Activated CD4-positive, alpha-beta T cell treated with anti-CD3 and anti-CD28 coated beads, Interleukin-2, amount 50 U/mL, for 16 hours (primary cell): Measurements from ENCODE around the gene VPS41.

Source experiments
- DNase-seq: peaks from one replicate; pipeline ENCODE4 v3.0.0-alpha.2; 2020

VPS41 gene

DNA sequence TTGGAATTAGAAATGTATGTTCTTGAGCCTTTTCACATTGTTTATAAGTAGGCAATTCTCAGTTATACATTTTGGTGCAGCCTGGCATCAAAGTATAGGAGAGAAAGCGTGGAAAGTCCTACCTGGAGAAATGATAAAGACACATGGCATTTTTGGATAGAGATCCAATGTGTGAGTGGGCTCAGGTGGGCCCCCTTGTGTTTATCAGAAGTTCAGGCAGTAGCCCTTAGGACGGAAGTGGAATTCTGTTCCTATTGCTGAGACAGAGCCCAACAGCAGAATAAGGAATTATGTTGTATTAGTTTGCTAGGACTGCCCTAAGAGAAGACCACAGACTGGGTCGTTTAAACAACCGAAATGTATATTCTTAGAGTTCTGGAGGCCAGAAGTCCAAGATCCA, 192.6 kb downstream of the VPS41 start:
- no peak for DNase-seq

DNA sequence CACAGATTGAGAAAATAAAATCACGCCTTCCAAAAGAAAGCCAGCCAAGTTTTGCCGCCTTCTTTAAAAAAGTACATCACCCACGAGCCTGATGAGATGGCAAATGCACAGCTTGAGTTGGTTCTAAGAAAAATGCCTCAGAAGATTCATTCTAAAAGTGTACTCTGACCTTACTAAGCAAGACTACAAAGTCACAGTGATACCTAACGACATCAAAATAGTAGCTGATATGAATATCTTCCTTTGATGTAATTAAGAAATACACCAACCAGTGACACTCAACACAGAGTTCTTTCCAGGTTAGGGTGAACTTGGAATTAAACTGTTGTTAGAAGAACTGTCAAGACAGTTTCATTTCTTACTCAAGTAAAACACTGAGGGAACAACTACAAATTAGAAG, 199.9 kb downstream of the VPS41 start:
- DNase-seq = peak; percentile 37

DNA sequence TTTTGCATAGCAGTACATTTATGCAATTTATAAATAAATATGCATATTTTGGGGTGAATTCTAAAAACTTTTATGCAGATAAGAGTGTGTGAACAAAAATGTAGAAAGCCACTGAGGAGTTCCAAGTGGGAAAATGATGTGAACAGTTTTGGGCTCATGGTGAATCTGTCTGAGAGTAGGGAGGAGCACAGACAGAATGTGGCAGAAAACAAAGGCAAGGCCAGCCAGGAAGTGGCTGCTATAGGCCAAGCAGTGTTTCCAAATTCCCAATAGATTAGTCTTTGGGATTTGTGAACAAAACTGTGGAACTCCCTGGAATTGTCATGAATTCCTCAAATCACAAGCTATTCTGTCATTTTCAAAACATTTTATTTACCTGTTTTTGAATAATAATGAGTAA, 204.2 kb downstream of the VPS41 start:
- DNase-seq = no peak

DNA sequence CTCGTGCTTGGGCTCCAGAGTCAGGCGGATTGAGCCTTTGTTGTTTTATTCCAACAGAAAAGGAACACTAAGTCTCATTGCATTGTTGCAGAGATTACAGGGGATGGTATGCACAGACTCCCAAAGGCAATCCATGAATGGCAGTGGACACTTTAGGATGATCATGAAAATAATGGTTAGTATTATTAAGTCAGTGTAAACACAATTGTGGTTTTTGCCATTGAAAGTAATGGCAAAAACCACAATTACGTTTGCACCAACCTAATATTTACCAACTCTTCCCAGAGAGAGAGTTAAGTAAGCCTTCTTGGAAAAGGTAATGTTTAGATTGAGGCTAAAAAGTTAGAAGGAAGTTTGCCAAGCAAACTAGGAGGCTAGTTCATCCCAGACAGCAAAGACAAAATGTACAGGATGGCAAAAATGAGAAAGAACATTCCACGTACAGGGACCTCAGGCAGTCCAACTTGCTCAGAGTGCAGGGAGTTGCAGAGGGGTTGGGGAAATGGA, 204.9 kb downstream of the VPS41 start:
- no peak for DNase-seq

DNA sequence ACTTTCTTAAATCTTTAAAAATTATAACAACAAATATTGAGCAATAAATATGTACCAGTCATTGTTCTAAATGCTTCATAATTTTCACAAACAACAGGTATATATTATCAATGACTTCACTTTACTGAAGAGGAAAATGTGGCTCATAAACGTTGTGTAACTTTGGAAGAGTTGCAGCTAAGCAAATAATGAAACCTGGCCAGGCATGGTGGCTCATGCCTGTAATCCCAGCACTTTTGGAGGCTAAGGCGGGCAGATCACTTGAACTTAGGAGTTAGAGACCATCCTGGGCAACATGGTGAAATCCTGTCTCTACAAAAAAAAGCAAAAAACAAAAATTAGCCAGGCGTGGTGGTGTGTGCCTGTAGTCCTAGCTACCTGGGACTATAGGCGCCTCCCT, 205.9 kb downstream of the VPS41 start:
- DNase-seq = no peak

DNA sequence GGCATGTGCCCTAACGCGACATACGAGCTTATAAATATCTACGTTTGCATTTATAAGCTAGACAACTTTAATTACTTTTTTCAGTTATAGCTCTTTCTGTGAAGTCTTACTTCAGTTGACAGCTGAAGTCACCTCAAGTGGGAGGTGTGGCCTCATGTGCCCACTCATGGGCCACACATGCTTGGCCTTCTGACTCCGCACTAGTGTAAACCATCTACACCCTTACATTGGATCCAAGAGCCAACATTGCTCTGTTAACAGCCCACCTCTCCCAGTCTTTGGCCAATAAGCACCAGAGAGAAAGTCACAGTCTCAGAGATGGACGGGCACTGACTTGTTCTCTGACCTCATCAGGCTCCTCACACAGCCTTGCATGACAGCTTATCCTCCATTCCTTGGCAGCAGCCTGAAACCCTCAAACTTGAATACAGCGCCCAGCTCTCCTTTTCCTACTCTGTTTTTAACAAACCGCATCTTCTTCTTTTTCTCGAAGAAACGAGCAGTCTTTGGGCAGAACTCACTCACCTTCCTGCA, 206.9 kb downstream of the VPS41 start:
- DNase-seq = no peak

DNA sequence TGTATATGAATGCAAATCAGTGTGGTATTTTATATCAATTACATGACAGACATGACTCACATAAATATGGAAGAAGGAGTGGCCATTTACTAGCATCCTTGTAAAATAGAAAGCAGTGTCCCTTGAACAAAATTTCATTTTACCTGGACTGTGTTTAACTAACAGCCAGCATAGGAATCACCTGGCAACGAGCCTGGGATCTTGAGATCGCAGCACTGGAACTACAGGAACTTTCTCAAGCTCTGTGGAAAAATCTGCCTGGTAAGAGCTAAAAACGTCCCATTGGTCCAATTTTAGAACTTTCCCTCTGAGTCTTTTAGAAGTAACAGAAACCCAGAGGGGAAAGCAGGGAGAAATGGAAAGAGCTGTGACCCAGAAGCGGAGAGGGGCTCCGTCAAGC, 208.9 kb downstream of the VPS41 start:
- DNase-seq = no peak

DNA sequence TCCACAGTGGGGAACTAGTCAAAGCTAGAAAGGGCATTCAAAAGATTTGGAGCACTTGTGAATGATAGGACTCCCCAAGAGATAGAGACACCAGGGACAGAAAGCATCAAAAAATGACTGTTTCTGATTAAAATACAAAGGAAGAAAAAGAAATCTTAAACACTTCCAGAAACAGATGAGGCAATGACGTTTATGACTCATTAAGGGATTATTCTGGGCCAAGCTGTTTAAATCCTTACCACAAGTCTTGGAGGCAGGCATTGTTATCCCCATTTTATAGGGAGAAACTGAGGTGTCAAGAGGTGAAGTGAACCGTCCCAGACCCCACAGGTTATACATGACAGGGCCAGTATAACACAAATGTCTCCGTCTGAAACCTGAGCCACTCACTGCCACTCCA, 209.5 kb downstream of the VPS41 start:
- no peak for DNase-seq

DNA sequence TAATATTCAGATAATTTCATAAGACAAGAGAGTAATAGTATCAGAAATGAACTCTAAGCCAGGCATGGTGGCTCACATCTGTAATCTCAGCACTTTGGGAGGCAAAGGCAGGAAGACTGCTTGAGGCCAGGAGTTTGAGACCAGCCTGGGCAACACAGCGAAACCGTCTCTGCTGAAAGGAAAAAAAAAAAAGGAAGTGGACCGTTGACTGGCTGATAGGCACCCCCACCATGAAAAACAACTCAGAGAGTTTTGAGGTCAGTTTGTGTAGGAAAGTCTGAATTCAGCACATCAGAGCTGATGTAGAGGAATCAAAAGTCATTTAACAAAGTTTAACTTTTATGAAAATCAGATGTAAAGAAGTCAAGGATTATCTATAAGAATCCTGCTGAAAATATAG, 214.7 kb downstream of the VPS41 start:
- DNase-seq = no peak

DNA sequence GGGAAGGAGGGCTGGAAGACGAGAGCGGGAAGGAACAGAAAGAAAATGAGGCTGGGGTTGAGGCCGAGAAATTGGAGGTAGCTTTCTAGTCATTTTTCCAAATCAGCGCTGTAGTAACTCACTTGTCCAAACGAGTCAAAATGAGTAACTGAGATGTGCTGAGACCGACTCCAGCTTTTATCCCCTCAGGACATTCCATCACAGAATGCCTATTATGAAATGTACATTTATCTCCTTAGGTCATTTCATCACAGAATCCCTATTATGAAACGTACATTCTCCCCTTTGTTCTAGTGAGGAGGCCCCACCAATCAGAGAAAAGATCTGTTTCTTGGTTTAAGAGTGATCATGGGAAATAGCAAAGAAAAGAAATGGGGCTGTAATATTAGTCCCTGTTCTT, 222.1 kb downstream of the VPS41 start:
- DNase-seq = no peak

DNA sequence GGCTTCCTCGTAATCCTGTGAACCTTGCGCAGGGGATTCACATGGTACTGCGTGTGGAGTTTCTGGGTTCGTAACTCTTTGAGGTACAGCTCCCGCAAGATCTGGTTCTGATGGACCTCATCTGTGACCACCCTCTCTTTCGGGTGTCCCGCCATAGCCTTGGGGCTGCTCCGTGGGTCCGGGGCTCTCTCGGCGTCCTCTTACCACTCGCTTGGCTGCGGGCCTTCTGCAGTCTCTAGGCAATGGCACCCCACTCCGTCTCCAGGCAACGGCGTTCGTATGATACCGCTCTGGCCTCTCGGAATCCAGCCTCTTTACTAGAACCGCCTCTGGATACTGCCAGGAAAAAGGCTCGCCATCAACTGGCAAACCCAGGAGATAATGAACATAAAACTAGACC, 223.1 kb downstream of the VPS41 start:
- DNase-seq = no peak

DNA sequence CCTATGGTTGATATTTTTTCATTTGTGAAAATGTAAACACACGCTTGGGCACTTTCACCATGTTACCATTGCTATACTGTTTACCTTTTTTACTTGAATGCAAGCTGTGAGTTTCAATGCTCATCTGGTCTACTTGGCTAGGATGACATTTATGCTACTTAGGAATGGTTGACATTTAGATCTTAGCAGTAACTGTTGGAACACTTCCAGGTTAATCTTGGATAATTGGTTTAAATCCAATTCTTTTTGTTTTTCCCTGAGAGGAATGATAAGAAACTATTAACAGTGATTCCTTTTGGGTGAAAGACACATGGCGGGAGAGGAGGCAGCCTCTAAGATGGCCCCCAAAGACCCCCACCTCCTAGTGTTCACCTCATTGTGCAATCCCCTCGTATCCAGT, 226.4 kb downstream of the VPS41 start:
- no peak for DNase-seq

DNA sequence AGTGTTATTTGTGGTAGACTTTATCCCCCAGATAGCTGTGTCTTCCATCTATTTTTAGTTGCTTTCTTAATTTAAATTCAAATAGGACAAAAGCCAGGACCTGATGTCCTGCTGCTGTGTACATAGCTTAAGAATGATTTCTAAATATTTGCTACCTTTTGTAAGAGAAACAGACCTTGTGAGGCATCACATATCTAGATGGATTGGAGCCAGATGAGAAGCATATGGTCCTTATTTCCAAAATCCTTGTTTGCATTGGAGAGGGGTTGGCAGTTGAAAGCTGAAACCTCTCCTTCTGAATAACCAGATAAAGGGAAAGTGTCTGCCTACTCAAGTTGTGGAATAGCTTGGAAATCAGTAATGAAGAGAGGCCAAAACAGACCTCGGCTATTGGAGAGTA, 227.1 kb downstream of the VPS41 start:
- no peak for DNase-seq

DNA sequence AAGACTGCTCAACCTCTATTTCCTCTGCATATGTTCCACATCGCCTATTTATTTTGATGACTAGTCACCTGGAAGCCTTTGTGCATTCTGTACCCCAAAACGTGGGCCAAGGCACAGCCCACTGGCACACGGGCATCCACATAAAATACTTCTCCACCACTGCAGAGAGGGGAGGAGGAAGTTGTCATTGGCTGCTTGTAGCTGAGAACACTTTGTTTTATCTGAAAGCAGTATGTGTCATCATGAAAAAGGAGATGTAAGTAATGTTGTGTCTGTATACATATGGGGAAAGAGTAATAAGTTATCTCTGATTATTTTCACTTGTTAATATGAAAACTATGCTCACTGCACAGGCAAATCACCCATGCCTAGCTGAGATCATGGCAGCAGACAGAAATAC, 229.6 kb downstream of the VPS41 start:
- DNase-seq = no peak

DNA sequence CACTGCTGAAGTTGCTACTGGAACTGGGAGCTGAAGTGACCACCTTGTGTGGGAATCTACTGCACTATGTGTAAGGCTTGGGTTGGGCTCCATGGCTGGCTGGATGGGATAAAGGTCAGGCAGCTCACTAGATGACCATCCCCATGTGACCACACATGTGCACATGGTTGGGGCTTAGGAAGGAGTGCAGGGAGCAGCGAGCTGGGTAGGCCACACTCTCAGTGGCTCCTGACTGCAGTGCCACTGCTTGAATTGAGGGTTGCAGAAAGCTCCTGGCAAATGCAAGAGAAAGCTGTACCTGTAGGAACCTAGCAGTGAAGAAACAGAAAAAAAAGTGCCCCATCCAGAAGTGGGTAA, 230.3 kb downstream of the VPS41 start:
- DNase-seq = no peak

DNA sequence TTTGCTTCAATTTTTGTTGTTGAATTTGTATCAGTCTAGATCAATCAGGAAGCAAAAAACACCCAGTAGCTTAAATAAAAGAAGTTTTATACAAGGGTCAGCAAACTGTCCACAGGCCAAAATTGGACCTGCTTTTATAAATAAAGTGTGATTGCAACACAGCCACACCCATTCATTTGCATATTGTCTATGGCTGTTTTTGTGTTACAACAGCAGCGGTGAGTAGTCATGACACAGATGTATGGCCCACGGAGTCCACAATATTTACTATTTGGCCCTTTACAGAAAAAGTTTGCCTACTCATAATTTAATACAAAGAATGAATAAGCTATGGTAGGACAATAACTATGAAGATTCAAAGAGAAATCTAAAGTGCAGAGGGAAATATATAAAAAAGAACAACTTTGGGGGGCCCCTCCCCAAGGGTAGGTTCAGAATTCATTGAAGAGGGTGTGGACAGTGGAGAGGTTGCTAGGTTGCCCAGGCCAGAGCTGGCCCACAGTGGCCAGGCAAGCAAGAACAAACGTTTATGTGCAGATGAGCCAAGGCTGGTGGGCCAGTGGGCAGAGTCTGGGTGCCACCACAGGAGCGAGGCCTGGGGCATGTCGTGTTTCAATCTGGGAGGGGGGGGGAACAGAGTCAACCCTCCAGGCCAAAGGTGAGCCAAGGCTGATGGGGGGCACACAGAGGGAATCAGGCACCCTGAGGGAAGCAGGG, 230.9 kb downstream of the VPS41 start:
- no peak for DNase-seq

DNA sequence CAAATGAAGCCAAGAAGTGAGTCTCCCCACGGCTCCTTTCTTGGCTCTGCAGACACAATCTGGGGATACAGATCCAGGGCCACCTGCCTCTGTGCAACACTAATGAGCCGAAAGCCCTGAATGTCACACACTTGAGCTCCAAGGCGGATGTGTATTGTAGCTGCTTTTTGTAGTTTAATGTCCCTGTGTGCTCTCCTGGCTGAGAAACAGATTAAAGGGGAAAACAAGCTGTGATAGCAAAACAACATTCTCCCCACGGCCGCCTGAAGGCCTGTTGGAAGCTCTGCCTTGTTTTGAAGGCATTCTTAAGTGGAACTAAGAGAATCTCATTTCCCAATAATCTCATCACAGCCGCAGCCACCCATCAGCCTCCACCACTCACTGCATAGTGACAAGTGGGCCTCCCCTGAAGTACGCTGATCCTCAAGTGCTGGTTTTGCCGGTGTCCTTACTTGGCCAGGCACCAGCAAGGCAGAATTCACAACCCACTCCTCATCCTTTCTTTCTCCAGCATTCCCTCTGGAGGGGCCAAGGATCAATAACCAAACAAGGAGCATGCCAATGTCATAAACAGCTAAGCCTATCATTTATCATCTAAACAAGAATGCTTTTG, 233.4 kb downstream of the VPS41 start:
- DNase-seq = no peak

DNA sequence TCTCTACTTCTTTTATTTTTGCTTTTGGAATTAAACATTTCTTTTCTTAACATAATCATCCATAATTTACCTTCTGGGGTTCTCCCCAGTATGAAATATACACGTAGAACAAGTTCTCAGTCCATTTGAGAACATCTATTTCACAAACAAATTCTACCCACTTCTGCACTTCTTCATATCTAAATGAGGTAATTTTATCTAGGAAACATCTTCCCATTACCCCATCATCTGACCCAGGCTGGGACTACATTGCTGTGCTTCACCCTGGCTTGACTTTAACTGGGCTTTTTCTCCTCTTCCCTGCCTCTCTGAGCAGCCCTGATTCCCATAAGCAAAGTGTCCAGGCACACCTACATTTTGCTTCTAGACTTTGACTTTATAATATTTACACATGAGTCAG, 234.5 kb downstream of the VPS41 start:
- DNase-seq = no peak

DNA sequence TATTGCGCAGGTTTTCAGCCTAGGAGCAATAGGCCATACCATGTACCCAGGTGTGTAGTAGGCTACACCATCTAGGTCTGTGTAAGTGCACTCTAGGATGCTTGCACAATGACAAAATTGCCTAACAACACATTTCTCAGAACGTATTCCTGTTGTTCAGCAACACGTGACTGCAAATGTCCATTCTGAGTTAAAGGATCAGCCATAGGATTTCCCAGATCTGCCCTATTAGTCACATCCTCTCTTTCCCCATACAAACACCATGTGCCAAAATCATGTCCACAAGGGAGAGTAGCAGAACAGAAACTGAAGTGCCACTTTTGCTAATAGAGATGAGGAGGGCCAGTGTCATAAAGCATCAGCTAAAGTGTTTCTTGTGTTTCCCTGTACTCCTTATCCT, 235.2 kb downstream of the VPS41 start:
- no peak for DNase-seq
